Spleen (tissue), 11 donors: ENCODE measurements around the gene KLHL6. TPM values are rescaled to one million over a fixed set of nuclear protein-coding genes. Genes with fewer than 3 reads are reported as not detected.

ENCODE experiments used
- DNase-seq: peaks from one replicate; pipeline ENCODE4 v3.0.0-alpha.2; 2020
- H3K27ac ChIP-seq, 8 donors: fragments of 200-600 bp; sonication (generic) in 7 of 8; 1 replicate in 4 of 8; 2 replicates in 4 of 8; pipeline versions ENCODE4 v1.5.0 to v1.8.0; 2016 to 2021; ENCODE audit warnings: inconsistent platforms in 4 of 8, mild to moderate bottlenecking in 4 of 8, moderate library complexity in 1 of 8
- H3K27me3 ChIP-seq, 7 donors: fragments of 200-600 bp; sonication (generic) in 6 of 7; replicated peaks in 1 of 7; 1 replicate in 4 of 7; 2 replicates in 3 of 7; pipeline versions ENCODE4 v1.5.0 to v1.8.0; 2016 to 2021; ENCODE audit warnings: inconsistent platforms in 3 of 7, mild to moderate bottlenecking in 1 of 7
- H3K36me3 ChIP-seq, 6 donors: fragments of 200-600 bp; sonication (generic) in 5 of 6; 1 replicate in 4 of 6; 2 replicates in 2 of 6; pipeline versions ENCODE4 v1.5.0 to v1.8.0; 2016 to 2021; ENCODE audit warnings: inconsistent platforms in 2 of 6
- H3K4me1 ChIP-seq, 6 donors: fragments of 200-600 bp; sonication (generic) in 5 of 6; 1 replicate in 3 of 6; 2 replicates in 3 of 6; pipeline versions ENCODE4 v1.5.0 to v1.8.0; 2016 to 2021; ENCODE audit warnings: inconsistent platforms in 3 of 6
- H3K4me3 ChIP-seq, 8 donors: fragments of 200-600 bp; sonication (generic) in 7 of 8; 1 replicate in 4 of 8; 2 replicates in 4 of 8; pipeline versions ENCODE4 v1.5.0 to v1.8.0; 2016 to 2021; ENCODE audit warnings: inconsistent platforms in 4 of 8, mild to moderate bottlenecking in 4 of 8, moderate library complexity in 2 of 8
- H3K9me3 ChIP-seq, 8 donors: fragments of 200-600 bp; sonication (generic) in 7 of 8; 1 replicate in 4 of 8; 2 replicates in 4 of 8; pipeline versions ENCODE4 v1.5.0 to v1.8.0; 2016 to 2021; ENCODE audit warnings: inconsistent platforms in 4 of 8
- POLR2A ChIP-seq, 3 donors: fragments of 450-650 bp; IDR thresholded peaks; one replicate each; pipeline ENCODE4 v1.5.1; 2017; ENCODE audit warnings: antibody characterized with exemption in 3 of 3, mild to moderate bottlenecking in 1 of 3
- POLR2AphosphoS5 ChIP-seq, 3 donors: sonication (generic); formaldehyde crosslinking; IDR thresholded peaks; one replicate each; pipeline ENCODE4 v1.5.1; 2017; ENCODE audit warnings: antibody characterized with exemption in 3 of 3
- WGBS, 5 donors: extraction: QIAGEN DNeasy Blood & Tissue Kit in 3 of 5; methylation state at CpG; one replicate each; pipeline versions ENCODE4 v1.1.5 to v1.1.7; 2013 to 2018; 5-methylcytosine and 5-hydroxymethylcytosine counted together
- intact Hi-C: fragments of 100-400 bp; cut with DNase I; formaldehyde crosslinking; loops from one replicate; pipeline ENCODE4 v1.15.0; 2023; ENCODE audit warnings: low total_unique reads
- polyA plus RNA-seq, 3 donors: library from polyadenylated mRNA; stranded (reverse); fragments of 200-250 nt; gene quantifications; one replicate each; pipeline ENCODE4 v1.2.1, GENCODE V29; 2013
- total RNA-seq, 7 donors: library from RNA; depleted of rRNA in 3 of 7; stranded (reverse); fragments of >200 nt in 3 of 7; fragmentation: NEBNext Ultra II Directional in 4 of 7; extraction: Animal tissue kit (Norgen Biotek cat#: 25700) in 4 of 7; gene quantifications; one replicate each; pipeline versions ENCODE4 v1.1.0 to v1.2.1, GENCODE V29; 2016 to 2021
- TF ChIP-seq, protein P1 (sequence below), 11 experiments: fragments of 200-600 bp in 7 of 11; fragments of 450-650 bp in 4 of 11; sonication (generic) in 4 of 11; IDR thresholded peaks in 8 of 11; conservative IDR thresholded peaks in 3 of 11; 1 replicate in 7 of 11; 2 replicates in 4 of 11; pipeline versions ENCODE4 v1.4.0 to v1.8.0; 2016 to 2021; ENCODE audit warnings: antibody characterized with exemption in 11 of 11, inconsistent platforms in 4 of 11, mild to moderate bottlenecking in 1 of 11
- donor health status: healthy with polysubstance abuse.
- donor health status: DM: no; HTN: no; CAD: no; lungs with moderate emphysema.
- donor health status: DM: no; HTN: no; CAD: no.
- donor health status: Bipolar disorder and iron deficiency.
- donor health status: healthy.
- donor health status: DM: no; HTN: no; CAD: no.
- donor health status: DM: yes; HTN: yes; CAD: no.

The KLHL6 gene
- total and polyA plus RNA-seq, 10 donors, result 10.8 to 51.8 (median 33.0) TPM

DNA sequence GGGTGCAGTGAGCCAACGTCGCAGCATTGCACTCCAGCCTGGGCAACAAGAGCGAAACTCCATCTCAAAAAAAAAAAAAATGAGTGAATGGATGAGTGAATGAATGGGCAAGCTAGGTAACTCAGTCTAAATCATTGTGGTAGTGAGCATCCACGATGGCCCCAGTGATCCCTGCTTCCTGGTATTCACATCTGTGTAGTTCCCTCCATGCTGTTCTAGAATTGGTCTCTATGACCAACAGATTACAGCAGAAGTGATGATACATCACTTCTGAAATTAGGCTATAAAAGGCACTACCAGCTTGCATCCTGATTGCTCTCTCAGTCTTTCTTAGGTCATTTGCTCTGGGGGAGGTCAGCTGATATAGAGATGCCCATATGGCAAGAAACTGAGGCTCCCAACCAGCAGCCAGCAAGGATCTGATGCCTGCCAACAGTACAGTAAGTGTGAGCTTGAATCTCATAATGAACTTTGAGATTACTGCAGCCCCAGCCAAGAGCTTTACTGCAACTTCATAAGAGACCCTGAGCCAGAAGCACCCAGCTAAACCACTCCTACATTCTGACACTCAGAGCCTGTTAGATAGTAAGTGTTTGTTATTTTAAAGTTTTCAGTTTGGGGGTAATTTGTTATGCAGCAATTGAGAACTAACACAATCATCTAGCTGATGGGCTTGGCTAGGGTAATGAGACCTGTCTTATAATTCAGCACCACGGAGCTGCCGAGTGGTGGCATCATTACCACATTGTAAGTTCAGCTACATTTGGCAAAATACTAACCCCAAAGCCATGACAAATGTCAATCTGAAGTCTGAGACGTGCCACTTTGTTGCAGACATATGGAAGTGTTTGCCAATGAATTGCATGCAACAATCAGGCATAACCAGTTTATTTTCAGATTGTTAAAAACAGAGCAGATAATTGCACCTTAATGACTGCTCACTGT lies 53.0 kb downstream of the KLHL6 start:
- Histone ChIP-seq H3K27me3 (no peaks in the 10 kb centered on the region), H3K9me3 (peaks cover 0 to 18% (median 14%) of the 10 kb centered on the region in 8 donors), H3K27ac (no peak overlapping the region), H3K4me1 (no peaks in the 10 kb centered on the region), H3K36me3 (peaks cover 0 to 100% (median 21%) of the 10 kb centered on the region in 6 donors), H3K4me3 (no peak overlapping the region)
- no peak for DNase-seq
- 85 to 88% (median 86%) methylated on average over 7 of the region's 7 CpGs for WGBS, 5 donors
- TF ChIP-seq POLR2AphosphoS5 (IDR thresholded peaks at IDR 0.05), result no peak
- no peak for TF ChIP-seq POLR2A (IDR thresholded peaks at IDR 0.05)
- intact Hi-C loops, result no loop called here

DNA sequence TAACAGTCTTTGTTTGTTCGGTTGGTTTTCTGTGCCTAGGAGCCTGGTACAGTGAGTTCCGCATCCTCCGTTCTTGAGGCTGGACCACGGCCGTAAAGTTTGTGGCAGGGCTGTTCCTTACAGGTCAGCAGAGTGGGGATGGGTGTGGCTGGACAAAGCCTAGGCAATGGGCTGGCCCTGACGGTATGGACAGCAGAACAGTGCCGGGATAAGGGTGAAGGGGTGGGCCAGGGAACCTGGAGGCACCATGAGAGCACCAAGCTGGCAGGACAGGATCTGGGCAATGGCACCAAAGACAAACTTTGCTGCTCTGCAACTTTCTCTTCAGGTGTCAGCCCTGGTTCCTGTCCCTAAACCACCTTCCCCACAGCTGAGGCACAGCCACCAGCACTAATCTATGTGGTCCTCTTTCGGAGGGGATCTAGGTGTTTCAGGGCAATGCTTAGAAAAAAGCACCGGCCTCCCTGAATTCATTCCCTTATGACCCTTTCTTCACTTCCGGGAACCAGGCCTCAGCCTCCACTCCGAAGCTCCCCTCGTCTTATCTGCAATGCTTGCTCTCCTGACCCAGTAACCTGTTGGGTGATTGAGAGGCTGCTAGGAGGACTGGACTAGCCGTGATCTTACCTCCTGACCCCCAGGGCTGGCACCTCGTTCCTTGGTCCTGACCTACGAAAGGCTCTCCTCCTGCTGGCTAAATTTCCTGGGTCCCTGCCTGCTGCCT lies 54.4 kb downstream of the KLHL6 start:
- peaks cover 0 to 99% (median 13%) of the 10 kb centered on the region in 6 donors for H3K36me3 ChIP-seq
- 93 to 96% (median 94%) methylated on average over 15 of the region's 15 CpGs for WGBS, 5 donors
- H3K27me3 ChIP-seq, result no peaks in the 10 kb centered on the region
- H3K9me3 ChIP-seq, result peaks cover 0 to 14% (median 9%) of the 10 kb centered on the region in 8 donors
- TF ChIP-seq POLR2AphosphoS5 (IDR thresholded peaks at IDR 0.05) (no peak), POLR2A (IDR thresholded peaks at IDR 0.05) (no peak)
- TF ChIP-seq, protein P1, sequence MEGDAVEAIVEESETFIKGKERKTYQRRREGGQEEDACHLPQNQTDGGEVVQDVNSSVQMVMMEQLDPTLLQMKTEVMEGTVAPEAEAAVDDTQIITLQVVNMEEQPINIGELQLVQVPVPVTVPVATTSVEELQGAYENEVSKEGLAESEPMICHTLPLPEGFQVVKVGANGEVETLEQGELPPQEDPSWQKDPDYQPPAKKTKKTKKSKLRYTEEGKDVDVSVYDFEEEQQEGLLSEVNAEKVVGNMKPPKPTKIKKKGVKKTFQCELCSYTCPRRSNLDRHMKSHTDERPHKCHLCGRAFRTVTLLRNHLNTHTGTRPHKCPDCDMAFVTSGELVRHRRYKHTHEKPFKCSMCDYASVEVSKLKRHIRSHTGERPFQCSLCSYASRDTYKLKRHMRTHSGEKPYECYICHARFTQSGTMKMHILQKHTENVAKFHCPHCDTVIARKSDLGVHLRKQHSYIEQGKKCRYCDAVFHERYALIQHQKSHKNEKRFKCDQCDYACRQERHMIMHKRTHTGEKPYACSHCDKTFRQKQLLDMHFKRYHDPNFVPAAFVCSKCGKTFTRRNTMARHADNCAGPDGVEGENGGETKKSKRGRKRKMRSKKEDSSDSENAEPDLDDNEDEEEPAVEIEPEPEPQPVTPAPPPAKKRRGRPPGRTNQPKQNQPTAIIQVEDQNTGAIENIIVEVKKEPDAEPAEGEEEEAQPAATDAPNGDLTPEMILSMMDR (IDR thresholded peaks at IDR 0.05 in 8 of 11, conservative IDR thresholded peaks at IDR 0.05 in 3 of 11), result no peak
- H3K4me1 ChIP-seq, result no peaks in the 10 kb centered on the region
- no peak overlapping the region for H3K27ac ChIP-seq
- H3K4me3 ChIP-seq, result no peak overlapping the region
- intact Hi-C loops, result no loop called here
- DNase-seq, result no peak

DNA sequence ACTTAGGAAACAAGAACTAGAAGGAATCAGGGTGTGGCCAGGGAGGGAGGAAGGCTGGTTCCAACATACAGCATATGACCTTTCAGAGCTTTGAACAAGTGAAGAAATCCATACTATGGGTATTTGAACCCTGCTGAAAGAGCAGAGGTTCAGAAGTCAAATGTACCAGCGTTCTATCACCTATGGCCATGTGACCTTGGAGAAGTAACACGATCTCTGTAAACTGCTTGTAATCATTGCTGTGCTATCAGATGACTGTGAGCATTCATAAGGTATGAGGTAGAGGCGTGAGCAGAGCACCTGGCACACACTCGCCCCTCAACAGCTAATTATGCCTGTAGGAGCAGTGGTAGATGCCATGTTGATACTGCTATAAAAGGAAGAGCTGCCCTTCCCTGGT lies 55.2 kb downstream of the KLHL6 start:
- DNase-seq, result no peak
- intact Hi-C loops, result no loop called here
- no peaks in the 10 kb centered on the region for H3K27me3 ChIP-seq
- no peak overlapping the region for H3K27ac ChIP-seq
- H3K4me1 ChIP-seq, result no peaks in the 10 kb centered on the region
- WGBS, 5 donors, result 89 to 96% (median 93%) methylated on average over 4 of the region's 4 CpGs
- no peak for TF ChIP-seq POLR2AphosphoS5 (IDR thresholded peaks at IDR 0.05)
- no peak for TF ChIP-seq POLR2A (IDR thresholded peaks at IDR 0.05)
- TF ChIP-seq, protein P1 (IDR thresholded peaks at IDR 0.05 in 8 of 11, conservative IDR thresholded peaks at IDR 0.05 in 3 of 11), result no peak
- H3K9me3 ChIP-seq, result peaks cover 0 to 5% (median 2%) of the 10 kb centered on the region in 8 donors
- peaks cover 0 to 91% (median 9%) of the 10 kb centered on the region in 6 donors for H3K36me3 ChIP-seq
- H3K4me3 ChIP-seq, result no peak overlapping the region

DNA sequence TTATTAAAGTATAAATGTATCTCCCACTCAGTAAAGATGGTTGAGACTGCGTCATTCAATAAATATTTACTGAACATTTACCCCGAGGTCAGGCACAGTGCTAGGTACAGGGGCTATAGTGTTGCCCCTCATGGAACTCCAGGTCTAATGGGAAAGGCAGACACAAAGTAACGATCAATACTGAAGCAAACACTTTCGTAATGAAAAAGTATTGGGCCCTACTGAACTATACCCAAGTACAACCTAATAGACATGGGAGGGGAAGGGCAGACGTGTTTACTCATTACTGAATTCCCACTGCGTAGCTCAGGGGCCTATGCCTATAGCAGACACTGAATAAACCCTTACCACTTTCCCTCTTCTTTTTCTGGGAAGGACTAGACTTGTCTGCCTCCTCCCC lies 56.9 kb downstream of the KLHL6 start:
- Histone ChIP-seq H3K9me3 (no peaks in the 10 kb centered on the region), H3K4me3 (no peak overlapping the region), H3K36me3 (peaks cover 0 to 84% (median 13%) of the 10 kb centered on the region in 6 donors), H3K4me1 (no peaks in the 10 kb centered on the region), H3K27me3 (no peaks in the 10 kb centered on the region), H3K27ac (no peak overlapping the region)
- no peak for TF ChIP-seq POLR2A (IDR thresholded peaks at IDR 0.05)
- TF ChIP-seq, protein P1 (IDR thresholded peaks at IDR 0.05 in 8 of 11, conservative IDR thresholded peaks at IDR 0.05 in 3 of 11), result no peak
- no peak for TF ChIP-seq POLR2AphosphoS5 (IDR thresholded peaks at IDR 0.05)
- WGBS, 5 donors, result 93 to 97% (median 94%) methylated on average over 6 of the region's 6 CpGs
- intact Hi-C loops, result no loop called here
- DNase-seq, result no peak
